DND-41 (cell line): ENCODE results near the gene PTPRD.

Experiments used
- CTCF ChIP-seq: IDR thresholded peaks from 2 replicates; pipeline ENCODE4 v1.5.1; 2012; ENCODE audit warnings: borderline replicate concordance, low read length, moderate library complexity, mild to moderate bottlenecking; ENCODE audit not compliant: poor library complexity, severe bottlenecking; ENCODE audit errors: extremely low read depth
- EZH2 ChIP-seq: IDR thresholded peaks from 3 replicates; pipeline ENCODE4 v1.6.1; 2012; ENCODE audit warnings: borderline replicate concordance, low read depth, mild to moderate bottlenecking, moderate library complexity, low read length, inconsistent platforms; ENCODE audit not compliant: severe bottlenecking

GRCh38 chr9:9614607-9615006 is 998.2 kb downstream of the PTPRD start:
- TF ChIP-seq EZH2 = no peak
- TF ChIP-seq CTCF = no peak
